HL-60 (cell line): ENCODE measurements around the gene DPH1.

Experiments used
- DNase-seq, 2 experiments: peaks; one replicate each; pipeline ENCODE4 v3.0.0-alpha.2; 2010 to 2020; ENCODE audit warnings: low read depth in 1 of 2, low spot score in 1 of 2
- H3K27ac ChIP-seq: fragments of 250-450 bp; sonication (Bioruptor Pico); replicated peaks from 2 replicates; pipeline ENCODE4 v1.5.1; 2020; ENCODE audit warnings: mild to moderate bottlenecking, moderate library complexity
- H3K27me3 ChIP-seq: fragments of 250-450 bp; sonication (Bioruptor Pico); 2 replicates; pipeline ENCODE4 v1.5.1; 2021; ENCODE audit warnings: mild to moderate bottlenecking, moderate library complexity; ENCODE audit not compliant: insufficient read depth, poor library complexity, severe bottlenecking
- H3K4me3 ChIP-seq: replicated peaks from 2 replicates; pipeline ENCODE4 v1.5.1; 2011; ENCODE audit warnings: mild to moderate bottlenecking, control low read depth, low read length; ENCODE audit not compliant: insufficient read depth
- CTCF ChIP-seq: IDR thresholded peaks from one replicate; pipeline ENCODE4 v1.5.1; 2011; ENCODE audit warnings: low read length, control low read depth, inconsistent platforms; ENCODE audit not compliant: insufficient read depth
- GABPA ChIP-seq: IDR thresholded peaks from 2 replicates; pipeline ENCODE4 v1.6.1; 2012; ENCODE audit warnings: low read depth
- POLR2AphosphoS5 ChIP-seq: IDR thresholded peaks from 2 replicates; pipeline ENCODE4 v1.6.1; 2012; ENCODE audit warnings: low read depth
- REST ChIP-seq: IDR thresholded peaks from 2 replicates; pipeline ENCODE4 v1.6.1; 2012; ENCODE audit warnings: low read depth; ENCODE audit not compliant: insufficient replicate concordance
- SPI1 ChIP-seq: IDR thresholded peaks from 2 replicates; pipeline ENCODE4 v1.6.1; 2012; ENCODE audit warnings: low read depth, mild to moderate bottlenecking, borderline replicate concordance

DPH1 gene

GRCh38 chr17:2057760-2058585 is 28.0 kb downstream of the DPH1 start:
- no peak for TF ChIP-seq GABPA
- TF ChIP-seq SPI1: no peak
- TF ChIP-seq POLR2AphosphoS5: no peak
- TF ChIP-seq CTCF: no peak
- TF ChIP-seq REST: no peak
- H3K27ac ChIP-seq: no peak overlapping the region
- DNase-seq: no peak
- no peak overlapping the region for H3K4me3 ChIP-seq
- H3K27me3 ChIP-seq: peaks cover 12% of the 10 kb centered on the region

- Histone ChIP-seq H3K27ac (peak overlapping the region; percentile 66), H3K27me3 (peaks cover 8% of the 10 kb centered on the region), H3K4me3 (peak overlapping the region; percentile 25)
- TF ChIP-seq SPI1 (peak; percentile 4; the same call in 1 of the 2 replicates), POLR2AphosphoS5 (no peak), GABPA (no peak), REST (no peak), CTCF (peak; percentile 18)
- peak in 1 of 2 experiments; percentile 76 for DNase-seq
Observed at GRCh38 chr17:2058586-2059546, 28.9 kb downstream of the DPH1 start.

- no peak for DNase-seq
- Histone ChIP-seq H3K27ac (peak overlapping the region; percentile 66), H3K27me3 (no peaks in the 10 kb centered on the region), H3K4me3 (no peak overlapping the region)
- TF ChIP-seq POLR2AphosphoS5 (no peak), SPI1 (no peak), CTCF (no peak), GABPA (no peak), REST (no peak)
Observed at GRCh38 chr17:2059547-2060384, 29.8 kb downstream of the DPH1 start.
